Activated naive CD4-positive, alpha-beta T cell treated with anti-CD3 and anti-CD28 coated beads, Interleukin-2, amount 10 ng/mL, durations not matched to agents 7 days and 5 days (primary cell): ENCODE results near the gene SLC35F4.

ENCODE experiments used
- CTCF ChIA-PET: fragments of 350-600 bp; sonication (Branson Sonifier 250); formaldehyde crosslinking; loops from one replicate; lab custom pipeline; 2021; ENCODE audit warnings: antibody characterized with exemption; lab: Charles Lee
- DNase-seq: peaks from one replicate; pipeline ENCODE4 v3.0.0-alpha.2; 2020
- H3K27ac Mint-ChIP-seq: one replicate; pipeline ENCODE4 v1.8.0; 2021; ENCODE audit warnings: mild to moderate bottlenecking, moderate library complexity, mixed read lengths
- H3K27me3 Mint-ChIP-seq: one replicate; pipeline ENCODE4 v1.8.0; 2021; ENCODE audit warnings: mild to moderate bottlenecking, mixed read lengths
- H3K36me3 Mint-ChIP-seq: one replicate; pipeline ENCODE4 v1.8.0; 2021; ENCODE audit warnings: mixed read lengths
- H3K4me1 Mint-ChIP-seq: one replicate; pipeline ENCODE4 v1.8.0; 2021; ENCODE audit warnings: mixed read lengths
- H3K4me3 Mint-ChIP-seq: one replicate; pipeline ENCODE4 v1.8.0; 2021; ENCODE audit warnings: mild to moderate bottlenecking, moderate library complexity, mixed read lengths
- H3K9me3 Mint-ChIP-seq: one replicate; pipeline ENCODE4 v1.8.0; 2021; ENCODE audit warnings: mixed read lengths

Gene SLC35F4

GRCh38 chr14:57560681-57561080 is 305.2 kb downstream of the SLC35F4 start:
- H3K9me3 Mint-ChIP-seq = no peaks in the 10 kb centered on the region
- no peak for DNase-seq
- H3K4me1 Mint-ChIP-seq = no peaks in the 10 kb centered on the region
- no peaks in the 10 kb centered on the region for H3K36me3 Mint-ChIP-seq
- CTCF ChIA-PET = no interaction called here
- no peaks in the 10 kb centered on the region for H3K27me3 Mint-ChIP-seq
- H3K4me3 Mint-ChIP-seq = no peak overlapping the region
- no peak overlapping the region for H3K27ac Mint-ChIP-seq

- no peak overlapping the region for H3K27ac Mint-ChIP-seq
- no peak for DNase-seq
- no peak overlapping the region for H3K4me3 Mint-ChIP-seq
- peaks cover 2% of the 10 kb centered on the region for H3K9me3 Mint-ChIP-seq
- no peaks in the 10 kb centered on the region for H3K4me1 Mint-ChIP-seq
- H3K27me3 Mint-ChIP-seq = no peaks in the 10 kb centered on the region
- H3K36me3 Mint-ChIP-seq = no peaks in the 10 kb centered on the region
- CTCF ChIA-PET = no interaction called here
Measured at GRCh38 chr14:57559576-57559975, 306.3 kb downstream of the SLC35F4 start.

- CTCF ChIA-PET = no interaction called here
- Mint-ChIP-seq H3K4me3 (no peak overlapping the region), H3K36me3 (no peaks in the 10 kb centered on the region), H3K27me3 (no peaks in the 10 kb centered on the region), H3K27ac (no peak overlapping the region), H3K9me3 (peaks cover 15% of the 10 kb centered on the region), H3K4me1 (no peaks in the 10 kb centered on the region)
- DNase-seq = no peak
Measured at GRCh38 chr14:57549765-57550420, 316.0 kb downstream of the SLC35F4 start.

GRCh38 chr14:57549016-57549564 is 316.8 kb downstream of the SLC35F4 start:
- no peaks in the 10 kb centered on the region for H3K4me1 Mint-ChIP-seq
- peaks cover 10% of the 10 kb centered on the region for H3K9me3 Mint-ChIP-seq
- no peaks in the 10 kb centered on the region for H3K36me3 Mint-ChIP-seq
- H3K4me3 Mint-ChIP-seq = no peak overlapping the region
- no peak for DNase-seq
- H3K27me3 Mint-ChIP-seq = no peaks in the 10 kb centered on the region
- CTCF ChIA-PET = no interaction called here
- no peak overlapping the region for H3K27ac Mint-ChIP-seq

- H3K27ac Mint-ChIP-seq = no peak overlapping the region
- no peaks in the 10 kb centered on the region for H3K27me3 Mint-ChIP-seq
- CTCF ChIA-PET = no interaction called here
- H3K9me3 Mint-ChIP-seq = peaks cover 12% of the 10 kb centered on the region
- H3K36me3 Mint-ChIP-seq = no peaks in the 10 kb centered on the region
- H3K4me3 Mint-ChIP-seq = no peak overlapping the region
- no peaks in the 10 kb centered on the region for H3K4me1 Mint-ChIP-seq
- DNase-seq = no peak
Measured at GRCh38 chr14:57547131-57547530, 318.8 kb downstream of the SLC35F4 start.

GRCh38 chr14:57533214-57533613 is 332.7 kb downstream of the SLC35F4 start:
- CTCF ChIA-PET = no interaction called here

GRCh38 chr14:57530571-57530970 is 335.3 kb downstream of the SLC35F4 start:
- Mint-ChIP-seq H3K36me3 (no peaks in the 10 kb centered on the region), H3K4me3 (no peak overlapping the region), H3K9me3 (peaks cover 6% of the 10 kb centered on the region), H3K27ac (no peak overlapping the region), H3K27me3 (no peaks in the 10 kb centered on the region), H3K4me1 (no peaks in the 10 kb centered on the region)
- no peak for DNase-seq
- CTCF ChIA-PET = no interaction called here

More at GRCh38 chr14:57533214-57533613, 332.7 kb downstream of the SLC35F4 start:
- DNase-seq = peak; percentile 32
- no peaks in the 10 kb centered on the region for H3K4me1 Mint-ChIP-seq
- H3K4me3 Mint-ChIP-seq = no peak overlapping the region
- H3K27me3 Mint-ChIP-seq = no peaks in the 10 kb centered on the region
- no peaks in the 10 kb centered on the region for H3K9me3 Mint-ChIP-seq
- no peak overlapping the region for H3K27ac Mint-ChIP-seq
- H3K36me3 Mint-ChIP-seq = no peaks in the 10 kb centered on the region

GRCh38 chr14:57526942-57527341 is 338.9 kb downstream of the SLC35F4 start:
- Mint-ChIP-seq H3K4me1 (no peaks in the 10 kb centered on the region), H3K27ac (no peak overlapping the region), H3K4me3 (no peak overlapping the region), H3K27me3 (no peaks in the 10 kb centered on the region), H3K36me3 (no peaks in the 10 kb centered on the region), H3K9me3 (peaks cover 6% of the 10 kb centered on the region)
- CTCF ChIA-PET = no interaction called here
- no peak for DNase-seq

- Mint-ChIP-seq H3K27me3 (no peaks in the 10 kb centered on the region), H3K9me3 (peaks cover 10% of the 10 kb centered on the region), H3K27ac (no peak overlapping the region), H3K4me3 (no peak overlapping the region), H3K4me1 (no peaks in the 10 kb centered on the region), H3K36me3 (no peaks in the 10 kb centered on the region)
- DNase-seq = no peak
- CTCF ChIA-PET = no interaction called here
Measured at GRCh38 chr14:57519043-57519442, 346.8 kb downstream of the SLC35F4 start.
